Adrenal gland (tissue), 5 donors: ENCODE measurements around the gene CACNG6.

ENCODE experiments used
- CTCF ChIP-seq, 6 experiments: fragments of 450-650 bp in 4 of 6; fragments of 200-600 bp in 2 of 6; sonication (generic) in 1 of 6; IDR thresholded peaks; 1 replicate in 5 of 6; 2 replicates in 1 of 6; pipeline versions ENCODE4 v1.5.1 to v1.8.0; 2016 to 2021; ENCODE audit warnings: antibody characterized with exemption in 6 of 6, mild to moderate bottlenecking in 2 of 6, moderate library complexity in 1 of 6
- POLR2A ChIP-seq, 2 donors: fragments of 450-650 bp; IDR thresholded peaks; one replicate each; pipeline ENCODE4 v1.6.1; 2017; ENCODE audit warnings: antibody characterized with exemption in 2 of 2, mild to moderate bottlenecking in 2 of 2, moderate library complexity in 1 of 2
- donor health status: DM: no; HTN: no; CAD: no.

DNA sequence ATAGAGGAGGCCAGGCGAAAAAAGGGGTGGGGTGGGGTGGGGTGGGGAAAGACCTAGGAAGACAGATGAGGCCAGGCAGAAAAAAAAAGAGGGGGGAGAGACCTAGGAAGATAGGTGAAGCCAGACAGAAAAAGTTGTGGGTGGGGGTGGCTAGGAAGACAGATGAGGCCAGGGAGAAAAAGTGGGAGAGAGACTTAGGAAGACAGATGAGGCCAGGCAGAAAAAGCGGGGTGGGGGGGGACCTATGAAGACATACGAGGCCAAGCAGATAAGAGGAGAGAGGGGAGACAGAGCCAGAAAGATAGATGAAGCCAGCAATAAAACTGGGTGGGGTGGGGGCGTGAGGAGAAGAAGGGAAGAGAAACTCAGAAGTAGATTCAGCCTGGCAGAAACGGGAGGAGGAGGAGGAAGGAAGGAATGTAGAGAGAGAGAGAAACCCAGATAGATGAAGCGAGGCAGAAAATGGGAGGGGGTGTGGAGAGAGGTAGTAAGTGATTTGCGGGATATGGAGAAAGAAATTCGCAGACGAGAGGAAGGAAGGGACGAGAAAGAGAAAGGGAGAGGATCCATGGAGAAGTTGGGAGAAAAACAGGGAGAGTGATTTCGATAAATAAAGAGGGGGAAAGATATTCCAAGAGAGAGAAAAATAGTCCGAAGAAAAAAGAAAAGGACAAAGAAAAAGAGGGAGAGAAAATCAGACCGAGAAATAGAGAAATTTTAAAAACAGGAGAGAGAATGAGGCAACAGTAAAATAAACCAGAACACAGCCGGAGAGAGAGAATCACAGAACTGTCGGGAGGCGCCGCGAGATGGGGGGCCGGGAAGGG is 12.2 kb upstream of the CACNG6 start:
- no peak for TF ChIP-seq CTCF (IDR thresholded peaks at IDR 0.05)
- no peak for TF ChIP-seq POLR2A (IDR thresholded peaks at IDR 0.05)
